ENCODE data around the gene RNU1-3. TPM values are rescaled to one million over a fixed set of nuclear protein-coding genes. Genes with fewer than 3 reads are reported as not detected.

The RNU1-3 gene
- total and polyA plus RNA-seq, 9 of the 15 experiments (the other 6 are each of a cell fraction or from before 2014, with no cell fraction given) = under 0.01 to 32,823 (median 2,538) TPM; not detected in 4

DNA sequence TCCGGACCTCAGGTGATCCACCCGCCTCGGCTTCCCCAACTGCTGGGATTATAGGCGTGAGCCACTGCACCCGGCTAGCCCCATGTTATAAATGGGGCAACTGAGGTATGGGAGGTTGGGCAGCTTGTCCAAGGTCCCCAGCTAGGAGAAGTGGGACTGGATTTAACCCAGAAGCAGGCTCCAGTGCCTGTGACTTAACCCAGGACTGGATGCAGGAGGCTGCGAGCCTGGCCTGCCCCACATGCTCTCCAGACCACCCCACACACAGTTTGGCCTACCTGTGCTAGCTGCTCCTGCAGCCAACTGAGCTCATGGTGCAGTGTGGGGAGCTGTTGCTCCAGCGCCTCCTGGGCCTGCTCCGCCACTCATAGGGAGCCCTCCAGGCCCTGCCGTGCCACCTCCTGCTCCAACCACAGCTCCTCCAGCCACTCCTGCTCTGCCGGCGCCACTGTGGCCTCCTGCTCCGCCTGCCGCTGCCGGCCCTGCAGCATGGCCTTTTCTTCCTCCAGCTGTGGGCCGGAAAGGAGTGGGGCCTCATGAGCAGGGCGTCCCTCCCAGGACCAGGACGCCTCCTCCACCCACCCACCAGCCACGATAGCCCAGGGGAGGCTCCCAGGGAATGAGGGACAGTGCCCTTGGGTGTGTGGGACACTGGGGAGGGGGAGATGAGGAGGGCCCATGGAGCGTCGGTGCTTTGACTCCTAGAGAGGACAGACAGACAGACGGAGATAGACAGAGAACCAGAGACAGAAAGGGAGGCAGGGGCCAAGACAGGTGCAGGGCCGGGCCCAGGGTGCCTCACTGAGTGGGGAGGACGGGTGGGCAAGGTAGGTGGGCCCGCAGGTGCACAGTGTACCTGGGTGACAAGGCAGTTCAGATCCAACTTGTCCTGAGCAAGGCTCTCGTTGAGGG is 41.0 kb downstream of the RNU1-3 start (continued):
- TF ChIP-seq CTCF (IDR thresholded peaks at IDR 0.05 in 2 of 3, conservative IDR thresholded peaks at IDR 0.05 in 1 of 3; ENCODE audit: insufficient read depth in 2 of 3, low read depth in 1 of 3, low read length in 3 of 3) = 0 out of 6 replicates have a peak, but pooled peaks of 1 of the 3 experiments have one; percentile 2
- no peak for TF ChIP-seq ZNF133 (CRISPR knock-in tag; IDR thresholded peaks at IDR 0.05)
- TF ChIP-seq ZNF431 (CRISPR knock-in tag; IDR thresholded peaks at IDR 0.05) = no peak
- peak; percentile 82; the same call in 1 of the 2 replicates for TF ChIP-seq ARID4B (CRISPR knock-in tag; IDR thresholded peaks at IDR 0.05)
- no peak for TF ChIP-seq ILK (tag; IDR thresholded peaks at IDR 0.05; ENCODE audit: borderline replicate concordance, low read depth)
- no peak for TF ChIP-seq RFX7 (CRISPR knock-in tag; IDR thresholded peaks at IDR 0.05)
- TF ChIP-seq PPARD (CRISPR knock-in tag; IDR thresholded peaks at IDR 0.05) = no peak
- no peak for TF ChIP-seq ZNF655 (CRISPR knock-in tag; IDR thresholded peaks at IDR 0.05)
- TF ChIP-seq, protein P1, sequence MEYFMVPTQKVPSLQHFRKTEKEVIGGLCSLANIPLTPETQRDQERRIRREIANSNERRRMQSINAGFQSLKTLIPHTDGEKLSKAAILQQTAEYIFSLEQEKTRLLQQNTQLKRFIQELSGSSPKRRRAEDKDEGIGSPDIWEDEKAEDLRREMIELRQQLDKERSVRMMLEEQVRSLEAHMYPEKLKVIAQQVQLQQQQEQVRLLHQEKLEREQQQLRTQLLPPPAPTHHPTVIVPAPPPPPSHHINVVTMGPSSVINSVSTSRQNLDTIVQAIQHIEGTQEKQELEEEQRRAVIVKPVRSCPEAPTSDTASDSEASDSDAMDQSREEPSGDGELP (CRISPR knock-in tag; IDR thresholded peaks at IDR 0.05; ENCODE audit: borderline replicate concordance) = 0 out of 2 replicates have a peak, but pooled peaks have one; percentile 10
- TF ChIP-seq ZNF778 (CRISPR knock-in tag; IDR thresholded peaks at IDR 0.05) = no peak
- no peak for TF ChIP-seq CHD4 (IDR thresholded peaks at IDR 0.05; ENCODE audit: insufficient read depth, insufficient replicate concordance, low read depth, low read length, poor library complexity, severe bottlenecking)
- TF ChIP-seq ZBED1 (IDR thresholded peaks at IDR 0.05) = no peak
- TF ChIP-seq BDP1 (IDR thresholded peaks at IDR 0.05; ENCODE audit: insufficient read depth, insufficient read length) = no peak
- no peak for TF ChIP-seq EHMT2 (IDR thresholded peaks at IDR 0.05)
- no peak for TF ChIP-seq ZNF75A (CRISPR knock-in tag; IDR thresholded peaks at IDR 0.05)
- TF ChIP-seq CBX5 (IDR thresholded peaks at IDR 0.05; ENCODE audit: borderline replicate concordance, low read depth) = no peak
- no peak for TF ChIP-seq XRCC5 (IDR thresholded peaks at IDR 0.05; ENCODE audit: low read depth, low read length)
- peak; percentile 59 for TF ChIP-seq SUPT5H (IDR thresholded peaks at IDR 0.05)
- TF ChIP-seq MEF2A (IDR thresholded peaks at IDR 0.05; ENCODE audit: control insufficient read depth, low read depth, low read length) = no peak
